Activated CD8-positive, alpha-beta memory T cell treated with anti-CD3 and anti-CD28 coated beads for 1 hour (primary cell): ENCODE data around the gene TGM1.
"Not testable (repeated sequence)": the region's sequence is repeated elsewhere in the genome, so short reads cannot be mapped to it uniquely, and the experiment has no call there.

Experiments used
- DNase-seq, 2 donors: peaks; one replicate each; pipeline ENCODE4 v3.0.0-alpha.2; 2020; ENCODE audit warnings: low read depth in 1 of 2; ENCODE audit errors: extremely low read depth in 1 of 2

Gene TGM1

DNA sequence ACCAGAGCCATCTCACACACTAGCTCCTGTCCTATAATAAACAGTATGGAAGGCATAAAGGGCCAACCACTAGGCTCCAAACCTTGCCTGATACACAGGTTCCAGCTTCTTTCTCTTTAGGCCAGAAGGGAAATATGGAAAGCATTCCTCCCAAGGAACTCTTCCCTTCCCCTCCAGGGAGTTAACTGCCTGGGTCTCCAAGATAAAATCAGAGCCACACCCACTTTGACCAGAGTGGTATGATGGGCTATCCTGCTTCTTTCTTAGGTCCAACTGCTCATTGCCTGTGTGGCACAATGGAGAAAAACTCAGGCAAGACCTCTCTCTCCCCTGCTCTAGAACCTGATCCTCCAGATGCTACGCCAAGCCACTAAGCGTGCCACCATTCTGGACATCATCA, 55.4 kb downstream of the TGM1 start:
- DNase-seq, result no peak

DNA sequence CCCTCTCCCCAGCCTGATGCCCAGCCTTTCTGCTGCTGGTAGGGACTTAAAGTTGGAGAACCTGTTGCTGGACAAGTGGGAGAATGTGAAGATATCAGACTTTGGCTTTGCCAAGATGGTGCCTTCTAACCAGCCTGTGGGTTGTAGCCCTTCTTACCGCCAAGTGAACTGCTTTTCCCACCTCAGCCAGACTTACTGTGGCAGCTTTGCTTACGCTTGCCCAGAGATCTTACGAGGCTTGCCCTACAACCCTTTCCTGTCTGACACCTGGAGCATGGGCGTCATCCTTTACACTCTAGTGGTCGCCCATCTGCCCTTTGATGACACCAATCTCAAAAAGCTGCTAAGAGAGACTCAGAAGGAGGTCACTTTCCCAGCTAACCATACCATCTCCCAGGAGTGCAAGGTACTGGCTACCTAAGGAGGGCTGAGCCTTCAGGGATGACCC, 55.8 kb downstream of the TGM1 start:
- no peak for DNase-seq

GRCh38 chr14:24206260-24207103, 56.5 kb downstream of the TGM1 start:
- DNase-seq, result no peak

DNA sequence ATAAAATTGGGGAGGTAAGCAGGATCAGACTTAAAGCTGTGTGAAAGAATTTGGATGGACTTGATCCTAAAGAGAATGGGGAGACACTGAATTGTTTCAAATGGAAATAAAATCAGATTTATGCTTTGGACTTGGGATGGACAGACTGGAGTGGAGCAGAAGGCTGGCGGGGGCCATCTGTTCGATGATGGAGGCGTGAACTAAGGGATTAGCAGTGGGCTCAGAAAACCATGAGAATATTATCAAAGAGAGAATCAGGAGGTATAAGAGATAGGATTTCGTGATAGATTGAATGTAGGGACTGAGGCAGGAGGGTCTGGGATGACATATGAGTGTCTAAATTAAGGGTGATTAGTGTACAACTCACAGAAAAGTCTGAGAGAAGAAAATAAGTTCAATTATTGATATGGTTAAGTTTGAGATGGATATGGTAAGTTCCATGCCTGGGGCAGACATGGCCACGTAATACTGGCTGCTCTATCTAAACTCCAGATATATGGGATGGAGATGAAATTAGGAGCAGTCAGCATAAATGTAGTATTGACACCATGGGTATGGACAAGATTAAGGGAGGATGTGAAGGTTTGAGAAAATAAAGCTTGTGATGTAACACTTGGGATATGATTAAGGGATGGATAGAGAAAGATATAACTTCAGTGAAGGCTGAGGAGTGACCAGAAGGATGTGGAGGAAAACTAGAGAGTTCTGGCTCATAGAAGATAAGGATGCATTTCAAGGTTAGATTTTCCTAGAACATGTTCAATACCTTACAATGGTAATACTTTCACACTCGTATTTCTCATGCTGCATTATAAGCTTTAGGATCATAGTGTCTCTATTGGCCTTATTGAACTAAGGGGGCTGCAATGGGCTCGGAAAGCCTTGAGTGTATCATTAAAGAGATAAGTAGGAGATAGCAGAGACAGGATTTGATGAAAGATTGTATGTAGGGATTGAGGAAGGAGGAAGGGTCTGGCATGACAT, 58.5 kb downstream of the TGM1 start:
- DNase-seq, result no peak

DNA sequence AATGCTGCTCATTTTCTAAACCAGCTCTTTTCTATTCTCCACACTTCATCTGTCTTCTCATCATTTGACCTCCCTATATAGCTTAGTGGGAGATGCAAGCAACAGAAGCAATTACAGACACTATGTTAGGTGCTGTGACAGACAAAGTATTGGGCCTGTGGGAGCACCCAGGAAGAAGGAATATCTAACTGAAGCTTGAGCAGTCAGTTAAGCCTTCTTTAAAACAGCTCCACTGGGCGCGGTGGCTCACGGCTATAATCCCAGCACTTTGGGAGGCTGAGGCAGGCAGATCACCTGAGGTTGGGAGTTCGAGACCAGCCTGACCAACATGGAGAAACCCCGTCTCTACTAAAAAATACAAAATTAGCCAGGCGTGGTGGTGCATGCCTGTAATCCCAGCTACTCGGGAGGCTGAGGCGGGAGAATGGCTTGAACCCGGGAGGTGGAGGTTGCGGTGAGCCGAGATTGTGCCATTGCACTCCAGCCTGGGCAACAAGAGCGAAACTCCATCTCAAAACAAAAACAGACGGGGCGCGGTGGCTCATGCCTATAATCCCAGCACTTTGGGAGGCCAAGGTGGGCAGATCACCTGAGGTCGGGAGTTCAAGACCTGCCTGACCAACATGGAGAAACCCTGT, 59.6 kb downstream of the TGM1 start:
- not testable (repeated sequence) for DNase-seq

GRCh38 chr14:24202538-24202937, 60.4 kb downstream of the TGM1 start:
- DNase-seq, result not testable (repeated sequence)
